ENCODE results near the gene C6orf141.

C6orf141 gene

GRCh38 chr6:49526598-49526997, 23.9 kb upstream of the C6orf141 start:
- no peak for DNase-seq (ENCODE audit: low read depth, low spot score)
- H3K4me3 ChIP-seq (ENCODE audit: insufficient read length, low read depth): no peak overlapping the region
- no peaks in the 10 kb centered on the region for H3K27me3 ChIP-seq (ENCODE audit: insufficient read depth, insufficient read length)
- H3K9me3 ChIP-seq (ENCODE audit: insufficient read depth, low read length): no peaks in the 10 kb centered on the region
- no peaks in the 10 kb centered on the region for H3K4me1 ChIP-seq (ENCODE audit: insufficient read depth, insufficient read length)
- no peak for TF ChIP-seq ZNF274 (IDR thresholded peaks at IDR 0.05; ENCODE audit: low read depth, low read length)
- no peak for TF ChIP-seq SUZ12 (IDR thresholded peaks at IDR 0.05; ENCODE audit: extremely low read depth, insufficient read depth, insufficient read length)
- no peak for TF ChIP-seq YY1 (IDR thresholded peaks at IDR 0.05; ENCODE audit: insufficient read depth, insufficient read length)
- H3K36me3 ChIP-seq (ENCODE audit: insufficient read depth, insufficient read length, low read length): no peaks in the 10 kb centered on the region
- H3K9ac ChIP-seq (ENCODE audit: insufficient read length, low read depth): no peak overlapping the region

GRCh38 chr6:49527320-49527719, 23.1 kb upstream of the C6orf141 start:
- Histone ChIP-seq H3K9ac (ENCODE audit: insufficient read length, low read depth) (no peak overlapping the region), H3K4me1 (ENCODE audit: insufficient read depth, insufficient read length) (no peaks in the 10 kb centered on the region), H3K9me3 (ENCODE audit: insufficient read depth, low read length) (no peaks in the 10 kb centered on the region), H3K27me3 (ENCODE audit: insufficient read depth, insufficient read length) (no peaks in the 10 kb centered on the region), H3K4me3 (ENCODE audit: insufficient read length, low read depth) (no peak overlapping the region), H3K36me3 (ENCODE audit: insufficient read depth, insufficient read length, low read length) (no peaks in the 10 kb centered on the region)
- no peak for DNase-seq (ENCODE audit: low read depth, low spot score)
- TF ChIP-seq SUZ12 (IDR thresholded peaks at IDR 0.05; ENCODE audit: extremely low read depth, insufficient read depth, insufficient read length) (no peak), ZNF274 (IDR thresholded peaks at IDR 0.05; ENCODE audit: low read depth, low read length) (no peak), YY1 (IDR thresholded peaks at IDR 0.05; ENCODE audit: insufficient read depth, insufficient read length) (no peak)

GRCh38 chr6:49528571-49528970, 21.9 kb upstream of the C6orf141 start:
- no peak overlapping the region for H3K9ac ChIP-seq (ENCODE audit: insufficient read length, low read depth)
- no peaks in the 10 kb centered on the region for H3K9me3 ChIP-seq (ENCODE audit: insufficient read depth, low read length)
- H3K4me3 ChIP-seq (ENCODE audit: insufficient read length, low read depth): no peak overlapping the region
- DNase-seq (ENCODE audit: low read depth, low spot score): no peak
- H3K27me3 ChIP-seq (ENCODE audit: insufficient read depth, insufficient read length): no peaks in the 10 kb centered on the region
- no peaks in the 10 kb centered on the region for H3K4me1 ChIP-seq (ENCODE audit: insufficient read depth, insufficient read length)
- TF ChIP-seq SUZ12 (IDR thresholded peaks at IDR 0.05; ENCODE audit: extremely low read depth, insufficient read depth, insufficient read length): no peak
- TF ChIP-seq YY1 (IDR thresholded peaks at IDR 0.05; ENCODE audit: insufficient read depth, insufficient read length): no peak
- TF ChIP-seq ZNF274 (IDR thresholded peaks at IDR 0.05; ENCODE audit: low read depth, low read length): no peak
- no peaks in the 10 kb centered on the region for H3K36me3 ChIP-seq (ENCODE audit: insufficient read depth, insufficient read length, low read length)

GRCh38 chr6:49530141-49530776, 20.2 kb upstream of the C6orf141 start:
- no peaks in the 10 kb centered on the region for H3K27me3 ChIP-seq (ENCODE audit: insufficient read depth, insufficient read length)
- no peaks in the 10 kb centered on the region for H3K9me3 ChIP-seq (ENCODE audit: insufficient read depth, low read length)
- H3K4me1 ChIP-seq (ENCODE audit: insufficient read depth, insufficient read length): no peaks in the 10 kb centered on the region
- TF ChIP-seq YY1 (IDR thresholded peaks at IDR 0.05; ENCODE audit: insufficient read depth, insufficient read length): no peak
- no peak for TF ChIP-seq SUZ12 (IDR thresholded peaks at IDR 0.05; ENCODE audit: extremely low read depth, insufficient read depth, insufficient read length)
- no peak for TF ChIP-seq ZNF274 (IDR thresholded peaks at IDR 0.05; ENCODE audit: low read depth, low read length)
- H3K4me3 ChIP-seq (ENCODE audit: insufficient read length, low read depth): no peak overlapping the region
- no peak for DNase-seq (ENCODE audit: low read depth, low spot score)
- H3K36me3 ChIP-seq (ENCODE audit: insufficient read depth, insufficient read length, low read length): no peaks in the 10 kb centered on the region
- H3K9ac ChIP-seq (ENCODE audit: insufficient read length, low read depth): no peak overlapping the region

- TF ChIP-seq ZNF274 (IDR thresholded peaks at IDR 0.05; ENCODE audit: low read depth, low read length): no peak
- TF ChIP-seq SUZ12 (IDR thresholded peaks at IDR 0.05; ENCODE audit: extremely low read depth, insufficient read depth, insufficient read length): no peak
- TF ChIP-seq YY1 (IDR thresholded peaks at IDR 0.05; ENCODE audit: insufficient read depth, insufficient read length): no peak
- DNase-seq (ENCODE audit: low read depth, low spot score): no peak
- Histone ChIP-seq H3K9me3 (ENCODE audit: insufficient read depth, low read length) (no peaks in the 10 kb centered on the region), H3K4me1 (ENCODE audit: insufficient read depth, insufficient read length) (no peaks in the 10 kb centered on the region), H3K9ac (ENCODE audit: insufficient read length, low read depth) (no peak overlapping the region), H3K4me3 (ENCODE audit: insufficient read length, low read depth) (no peak overlapping the region), H3K36me3 (ENCODE audit: insufficient read depth, insufficient read length, low read length) (no peaks in the 10 kb centered on the region), H3K27me3 (ENCODE audit: insufficient read depth, insufficient read length) (no peaks in the 10 kb centered on the region)
Observed at GRCh38 chr6:49531774-49532569, 18.5 kb upstream of the C6orf141 start.

GRCh38 chr6:49535795-49536194, 14.7 kb upstream of the C6orf141 start:
- Histone ChIP-seq H3K36me3 (ENCODE audit: insufficient read depth, insufficient read length, low read length) (no peaks in the 10 kb centered on the region), H3K9ac (ENCODE audit: insufficient read length, low read depth) (no peak overlapping the region), H3K27me3 (ENCODE audit: insufficient read depth, insufficient read length) (no peaks in the 10 kb centered on the region), H3K4me1 (ENCODE audit: insufficient read depth, insufficient read length) (no peaks in the 10 kb centered on the region), H3K9me3 (ENCODE audit: insufficient read depth, low read length) (no peaks in the 10 kb centered on the region), H3K4me3 (ENCODE audit: insufficient read length, low read depth) (no peak overlapping the region)
- TF ChIP-seq SUZ12 (IDR thresholded peaks at IDR 0.05; ENCODE audit: extremely low read depth, insufficient read depth, insufficient read length) (no peak), ZNF274 (IDR thresholded peaks at IDR 0.05; ENCODE audit: low read depth, low read length) (no peak)
- no peak for DNase-seq (ENCODE audit: low read depth, low spot score)

- DNase-seq (ENCODE audit: low read depth, low spot score): no peak
- TF ChIP-seq ZNF274 (IDR thresholded peaks at IDR 0.05; ENCODE audit: low read depth, low read length) (no peak), SUZ12 (IDR thresholded peaks at IDR 0.05; ENCODE audit: extremely low read depth, insufficient read depth, insufficient read length) (no peak), YY1 (IDR thresholded peaks at IDR 0.05; ENCODE audit: insufficient read depth, insufficient read length) (no peak)
- no peak overlapping the region for H3K9ac ChIP-seq (ENCODE audit: insufficient read length, low read depth)
- H3K27me3 ChIP-seq (ENCODE audit: insufficient read depth, insufficient read length): no peaks in the 10 kb centered on the region
- no peaks in the 10 kb centered on the region for H3K4me1 ChIP-seq (ENCODE audit: insufficient read depth, insufficient read length)
- H3K9me3 ChIP-seq (ENCODE audit: insufficient read depth, low read length): no peaks in the 10 kb centered on the region
- H3K4me3 ChIP-seq (ENCODE audit: insufficient read length, low read depth): no peak overlapping the region
- H3K36me3 ChIP-seq (ENCODE audit: insufficient read depth, insufficient read length, low read length): no peaks in the 10 kb centered on the region
Observed at GRCh38 chr6:49539102-49539501, 11.4 kb upstream of the C6orf141 start.

All from NT2/D1 (cell line).